AG04449 (cell line): ENCODE measurements around the gene SIGLEC6.

ENCODE experiments used
- CTCF ChIA-PET: fragments of 350-600 bp; formaldehyde crosslinking; extraction: SDS; loops from one replicate; lab custom pipeline; 2021; ENCODE audit warnings: antibody characterized with exemption; lab: Yijun Ruan, JAX
- POLR2A ChIA-PET: fragments of 400-600, 350-600 bp; formaldehyde crosslinking; extraction: SDS; loops from one replicate; lab custom pipeline; 2020; ENCODE audit warnings: antibody characterized with exemption, inconsistent platforms; lab: Yijun Ruan, JAX
- DNase-seq: peaks from one replicate; pipeline ENCODE4 v3.0.0-alpha.2; 2010; ENCODE audit warnings: low read depth, low spot score
- H3K4me3 ChIP-seq: 2 replicates; pipeline ENCODE4 v1.5.1; 2011; ENCODE audit warnings: low read depth, mild to moderate bottlenecking, control low read depth, low read length
- TF ChIP-seq, protein P1 (sequence below): IDR thresholded peaks from one replicate; pipeline ENCODE4 v1.5.1; 2011; ENCODE audit warnings: mild to moderate bottlenecking, moderate library complexity, low read length, control low read depth, inconsistent platforms; ENCODE audit not compliant: insufficient read depth; ENCODE audit errors: missing control alignments

Gene SIGLEC6

DNA sequence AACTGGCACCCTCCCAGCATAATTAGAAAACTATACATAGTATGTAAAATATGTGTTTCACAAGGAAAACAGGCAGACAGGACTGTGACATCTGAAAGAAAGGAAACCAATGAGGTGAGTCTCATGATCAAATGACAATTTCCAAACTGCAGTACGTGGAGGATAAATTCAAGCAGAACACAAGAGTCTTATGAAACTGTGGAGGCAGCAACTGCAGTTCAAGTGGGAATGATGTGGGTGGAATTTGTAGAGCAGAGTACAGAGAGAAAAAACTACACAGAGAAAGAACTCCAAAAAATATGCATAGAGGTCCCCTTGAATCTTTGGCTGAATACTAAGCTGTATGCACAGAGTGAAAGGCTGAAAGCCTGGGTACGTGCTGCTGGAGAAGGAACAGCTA is 9.7 kb downstream of the SIGLEC6 start:
- H3K4me3 ChIP-seq: no peak overlapping the region
- POLR2A ChIA-PET: no interaction called here
- no peak for DNase-seq
- CTCF ChIA-PET: interaction anchor here (1.0 kb wide), 1 partner anchor 48 kb away, joined by 3 read pairs; no protein-coding TSS in a partner anchor
- TF ChIP-seq, protein P1, sequence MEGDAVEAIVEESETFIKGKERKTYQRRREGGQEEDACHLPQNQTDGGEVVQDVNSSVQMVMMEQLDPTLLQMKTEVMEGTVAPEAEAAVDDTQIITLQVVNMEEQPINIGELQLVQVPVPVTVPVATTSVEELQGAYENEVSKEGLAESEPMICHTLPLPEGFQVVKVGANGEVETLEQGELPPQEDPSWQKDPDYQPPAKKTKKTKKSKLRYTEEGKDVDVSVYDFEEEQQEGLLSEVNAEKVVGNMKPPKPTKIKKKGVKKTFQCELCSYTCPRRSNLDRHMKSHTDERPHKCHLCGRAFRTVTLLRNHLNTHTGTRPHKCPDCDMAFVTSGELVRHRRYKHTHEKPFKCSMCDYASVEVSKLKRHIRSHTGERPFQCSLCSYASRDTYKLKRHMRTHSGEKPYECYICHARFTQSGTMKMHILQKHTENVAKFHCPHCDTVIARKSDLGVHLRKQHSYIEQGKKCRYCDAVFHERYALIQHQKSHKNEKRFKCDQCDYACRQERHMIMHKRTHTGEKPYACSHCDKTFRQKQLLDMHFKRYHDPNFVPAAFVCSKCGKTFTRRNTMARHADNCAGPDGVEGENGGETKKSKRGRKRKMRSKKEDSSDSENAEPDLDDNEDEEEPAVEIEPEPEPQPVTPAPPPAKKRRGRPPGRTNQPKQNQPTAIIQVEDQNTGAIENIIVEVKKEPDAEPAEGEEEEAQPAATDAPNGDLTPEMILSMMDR: no peak

DNA sequence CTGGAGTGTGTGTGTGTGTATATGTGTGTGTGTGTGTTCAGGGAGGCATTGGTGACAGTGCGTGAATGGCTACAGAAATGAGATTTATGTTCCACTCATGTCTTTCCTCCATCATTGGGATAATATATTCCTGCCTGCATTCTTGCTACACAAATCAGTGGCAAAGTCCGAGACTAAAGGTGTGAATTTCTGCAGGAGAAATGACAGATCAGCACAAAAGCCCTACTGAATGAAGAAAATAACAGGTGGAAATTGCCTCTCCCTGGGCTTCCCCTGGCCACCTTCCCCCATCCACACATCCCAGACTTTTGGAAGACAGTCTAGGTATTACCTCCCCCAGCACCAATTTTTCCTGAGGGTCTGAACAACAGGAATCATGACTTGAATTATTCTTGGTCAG is 10.1 kb downstream of the SIGLEC6 start:
- DNase-seq: no peak
- no peak overlapping the region for H3K4me3 ChIP-seq
- ChIA-PET POLR2A (no interaction called here), CTCF (no interaction called here)
- TF ChIP-seq, protein P1: no peak

DNA sequence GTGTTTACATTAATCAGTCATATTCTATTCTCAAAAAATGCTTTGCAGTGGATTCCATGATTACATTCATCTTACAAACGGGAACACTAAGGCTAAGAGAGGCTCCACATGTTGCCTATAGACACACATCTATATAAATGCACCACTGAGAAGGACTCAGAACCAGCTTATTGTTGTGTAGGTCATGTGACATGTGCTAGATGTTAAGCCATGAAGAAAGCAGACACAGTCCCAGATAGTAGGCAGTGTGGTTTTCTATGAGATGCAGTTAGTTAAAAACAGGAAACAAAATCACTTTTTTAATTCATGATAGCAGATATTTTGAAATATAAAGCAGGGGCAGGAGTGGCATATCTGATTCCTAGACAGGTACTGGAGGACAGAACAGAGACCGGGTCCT is 10.7 kb downstream of the SIGLEC6 start:
- ChIA-PET CTCF (no interaction called here), POLR2A (no interaction called here)
- H3K4me3 ChIP-seq: no peak overlapping the region
- TF ChIP-seq, protein P1: no peak
- DNase-seq: no peak

DNA sequence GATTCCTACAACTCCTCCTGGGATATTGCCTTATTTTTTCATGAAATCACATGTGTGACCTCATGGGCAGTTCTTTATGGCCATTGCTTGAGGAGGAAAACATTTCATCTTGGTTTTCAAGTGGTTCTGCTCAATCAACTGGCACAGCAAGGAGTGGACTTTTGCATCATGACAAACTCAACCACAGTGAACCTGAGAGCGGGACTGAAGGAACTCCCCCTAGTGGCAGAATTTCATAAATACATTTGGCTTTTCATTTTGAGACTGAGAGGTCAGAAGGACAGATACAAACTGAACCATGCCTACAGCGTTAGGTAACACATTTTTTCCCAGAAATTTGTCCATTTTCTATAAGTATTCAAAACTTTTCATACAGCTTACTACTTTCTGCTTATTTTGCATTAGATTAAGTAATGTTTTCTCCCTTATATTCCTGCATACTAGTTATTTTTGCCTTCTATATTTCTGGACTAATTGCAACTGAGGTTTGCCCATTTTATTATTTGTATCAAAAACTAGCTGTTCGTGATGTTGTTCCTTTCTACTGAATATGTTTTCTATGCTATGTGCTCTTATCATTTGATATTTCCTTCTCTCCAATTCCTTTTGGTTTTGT is 16.5 kb downstream of the SIGLEC6 start:
- ChIA-PET POLR2A (no interaction called here), CTCF (interaction anchor here (0.7 to 3.1 kb wide), 26 partner anchors 7 to 177 kb away, joined by 3 to 18 read pairs (median 4); partner anchors contain the start of gene ZNF175)
- H3K4me3 ChIP-seq: no peak overlapping the region
- TF ChIP-seq, protein P1: peak; percentile 66
- peak; percentile 1 for DNase-seq

DNA sequence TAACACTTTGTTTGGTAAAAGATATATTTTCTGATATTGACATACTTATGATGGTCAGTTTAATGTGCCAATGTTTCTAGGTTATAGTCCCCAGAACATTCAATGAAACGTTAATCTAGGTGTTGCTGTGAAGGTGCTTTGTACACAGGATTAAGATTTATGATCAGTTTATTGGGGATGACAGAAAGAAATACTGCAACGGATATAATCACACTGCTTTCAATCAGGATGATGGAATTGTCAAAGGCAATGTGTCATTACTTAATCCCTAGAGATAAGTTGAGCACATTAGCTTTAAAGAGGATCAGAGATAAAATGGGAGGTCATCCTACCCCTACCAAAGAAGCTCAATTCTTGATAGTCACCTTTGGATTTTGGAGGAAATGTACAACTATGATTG is 17.5 kb downstream of the SIGLEC6 start:
- CTCF ChIA-PET: interaction anchor here (0.7 to 3.1 kb wide), 16 partner anchors 9 to 176 kb away, joined by 3 to 18 read pairs (median 4); partner anchors contain the start of gene ZNF175
- POLR2A ChIA-PET: no interaction called here
- DNase-seq: no peak
- no peak overlapping the region for H3K4me3 ChIP-seq
- TF ChIP-seq, protein P1: no peak

DNA sequence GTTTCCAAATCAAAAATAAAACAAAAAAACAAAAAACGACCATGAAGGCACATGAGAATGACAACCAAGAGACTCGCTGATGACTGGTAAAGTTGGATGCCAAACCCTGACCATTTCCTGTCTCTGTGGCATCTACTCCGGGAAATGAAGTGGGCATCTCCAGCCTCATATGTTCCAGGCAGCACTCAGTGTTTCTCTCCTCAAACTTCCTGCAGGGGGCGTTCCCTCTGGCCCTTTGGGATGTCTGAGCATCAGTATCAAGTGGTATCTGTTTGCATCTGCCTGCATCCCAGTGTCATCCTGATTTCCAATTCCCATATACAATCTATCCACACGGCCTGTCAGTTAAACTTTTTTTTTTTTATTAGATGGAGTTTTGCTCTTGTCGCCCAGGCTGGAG is 20.1 kb downstream of the SIGLEC6 start:
- ChIA-PET POLR2A (no interaction called here), CTCF (no interaction called here)
- H3K4me3 ChIP-seq: no peak overlapping the region
- TF ChIP-seq, protein P1: peak; percentile 3
- DNase-seq: no peak
